Measurements from ENCODE around the gene PPM1M.

Gene PPM1M

DNA sequence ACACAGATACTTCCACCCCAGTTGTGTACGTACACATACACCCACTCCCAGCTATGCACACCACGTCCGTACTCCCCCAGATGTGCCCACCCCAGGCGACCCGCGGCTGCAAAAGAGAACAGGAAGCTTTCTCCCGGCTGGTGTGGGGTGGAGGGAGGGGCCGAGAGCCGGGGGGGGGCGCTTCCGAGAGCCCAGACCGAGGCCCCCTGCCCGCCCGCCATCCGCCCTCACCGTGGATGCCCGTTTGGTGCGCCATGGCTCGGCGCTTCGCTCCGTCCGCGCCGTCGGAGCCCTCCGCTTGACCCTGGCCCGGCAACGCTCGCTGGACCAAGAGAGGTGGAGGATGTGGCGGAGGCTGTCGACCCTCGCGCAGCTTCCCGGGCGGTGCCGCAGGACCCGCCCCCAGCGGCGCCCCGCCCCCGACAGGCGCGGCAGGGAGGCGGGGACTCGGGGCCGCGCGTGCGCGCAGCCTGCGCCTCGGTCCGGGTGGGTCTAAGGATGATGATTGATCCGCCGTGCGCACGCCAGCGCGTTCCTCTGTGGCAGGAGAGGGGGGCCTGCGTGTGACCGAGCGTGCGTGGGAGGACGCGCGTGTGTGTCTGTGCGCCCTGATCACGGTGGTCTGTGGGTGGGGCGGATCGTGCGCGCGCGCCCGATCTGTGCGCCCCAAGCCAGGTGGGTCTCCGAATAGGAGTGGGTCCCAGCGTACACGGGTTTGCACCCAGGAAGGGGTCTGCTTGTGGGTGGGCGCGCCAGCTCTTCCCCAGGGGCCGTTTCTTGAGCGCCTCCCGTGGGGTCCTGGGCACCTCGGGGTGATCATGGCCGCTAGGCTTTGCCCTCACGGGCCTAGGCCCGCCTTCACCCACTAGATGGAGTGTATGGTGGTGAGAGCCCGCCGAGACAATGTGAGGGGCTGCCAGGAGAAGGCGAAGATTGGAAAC lies 6.5 kb upstream of the PPM1M start, which contains the start of gene TWF2:
Gene TWF2 (minus strand): TSS at position 398 of the 941 bp plus-strand sequence. CDS start 142 bp downstream, at position 256.
- Histone ChIP-seq H3K4me3 (ENCODE audit: low read depth, low read length) (peak within 1 kb of the TSS; percentile 95), H3K27ac (ENCODE audit: extremely low read depth, low read depth, low read length) (peak within 1 kb of the TSS; percentile 73; the same call in 1 of the 2 replicates), H3K4me1 (ENCODE audit: control insufficient read depth, insufficient read depth, low read length) (no peaks in the 10 kb centered on the region), H3K36me3 (ENCODE audit: control insufficient read depth in 2 of 2, insufficient read depth in 1 of 2, low read length in 2 of 2) (peaks cover 0 to 12% of the 10 kb centered on the region in 2 experiments; a peak in 1 of 3 replicates), H3K9me3 (ENCODE audit: control insufficient read depth, insufficient read depth, low read depth, low read length) (no peaks in the 10 kb centered on the region)
- CTCF ChIA-PET = interaction anchor here (1.1 to 1.6 kb wide), 5 partner anchors 10 to 100 kb away, joined by 3 to 6 read pairs (median 5); no protein-coding TSS in a partner anchor
- POLR2A ChIA-PET = interaction anchor here (0.5 to 2.6 kb wide), 6 partner anchors 8 to 288 kb away, joined by 3 to 14 read pairs (median 4); partner anchors contain the start of gene WDR82
- no peak for TF ChIP-seq RBAK (tag by site-specific recombination; IDR thresholded peaks at IDR 0.05)
- TF ChIP-seq ZNF426 (tag by site-specific recombination; IDR thresholded peaks at IDR 0.05) = no peak
- TF ChIP-seq ZNF596 (tag by site-specific recombination; IDR thresholded peaks at IDR 0.05) = no peak
- TF ChIP-seq, protein P1, sequence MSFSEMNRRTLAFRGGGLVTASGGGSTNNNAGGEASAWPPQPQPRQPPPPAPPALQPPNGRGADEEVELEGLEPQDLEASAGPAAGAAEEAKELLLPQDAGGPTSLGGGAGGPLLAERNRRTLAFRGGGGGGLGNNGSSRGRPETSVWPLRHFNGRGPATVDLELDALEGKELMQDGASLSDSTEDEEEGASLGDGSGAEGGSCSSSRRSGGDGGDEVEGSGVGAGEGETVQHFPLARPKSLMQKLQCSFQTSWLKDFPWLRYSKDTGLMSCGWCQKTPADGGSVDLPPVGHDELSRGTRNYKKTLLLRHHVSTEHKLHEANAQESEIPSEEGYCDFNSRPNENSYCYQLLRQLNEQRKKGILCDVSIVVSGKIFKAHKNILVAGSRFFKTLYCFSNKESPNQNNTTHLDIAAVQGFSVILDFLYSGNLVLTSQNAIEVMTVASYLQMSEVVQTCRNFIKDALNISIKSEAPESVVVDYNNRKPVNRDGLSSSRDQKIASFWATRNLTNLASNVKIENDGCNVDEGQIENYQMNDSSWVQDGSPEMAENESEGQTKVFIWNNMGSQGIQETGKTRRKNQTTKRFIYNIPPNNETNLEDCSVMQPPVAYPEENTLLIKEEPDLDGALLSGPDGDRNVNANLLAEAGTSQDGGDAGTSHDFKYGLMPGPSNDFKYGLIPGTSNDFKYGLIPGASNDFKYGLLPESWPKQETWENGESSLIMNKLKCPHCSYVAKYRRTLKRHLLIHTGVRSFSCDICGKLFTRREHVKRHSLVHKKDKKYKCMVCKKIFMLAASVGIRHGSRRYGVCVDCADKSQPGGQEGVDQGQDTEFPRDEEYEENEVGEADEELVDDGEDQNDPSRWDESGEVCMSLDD (tag by site-specific recombination; IDR thresholded peaks at IDR 0.05) = peak; percentile 71; the same call in 1 of the 2 replicates
- TF ChIP-seq, protein P2, sequence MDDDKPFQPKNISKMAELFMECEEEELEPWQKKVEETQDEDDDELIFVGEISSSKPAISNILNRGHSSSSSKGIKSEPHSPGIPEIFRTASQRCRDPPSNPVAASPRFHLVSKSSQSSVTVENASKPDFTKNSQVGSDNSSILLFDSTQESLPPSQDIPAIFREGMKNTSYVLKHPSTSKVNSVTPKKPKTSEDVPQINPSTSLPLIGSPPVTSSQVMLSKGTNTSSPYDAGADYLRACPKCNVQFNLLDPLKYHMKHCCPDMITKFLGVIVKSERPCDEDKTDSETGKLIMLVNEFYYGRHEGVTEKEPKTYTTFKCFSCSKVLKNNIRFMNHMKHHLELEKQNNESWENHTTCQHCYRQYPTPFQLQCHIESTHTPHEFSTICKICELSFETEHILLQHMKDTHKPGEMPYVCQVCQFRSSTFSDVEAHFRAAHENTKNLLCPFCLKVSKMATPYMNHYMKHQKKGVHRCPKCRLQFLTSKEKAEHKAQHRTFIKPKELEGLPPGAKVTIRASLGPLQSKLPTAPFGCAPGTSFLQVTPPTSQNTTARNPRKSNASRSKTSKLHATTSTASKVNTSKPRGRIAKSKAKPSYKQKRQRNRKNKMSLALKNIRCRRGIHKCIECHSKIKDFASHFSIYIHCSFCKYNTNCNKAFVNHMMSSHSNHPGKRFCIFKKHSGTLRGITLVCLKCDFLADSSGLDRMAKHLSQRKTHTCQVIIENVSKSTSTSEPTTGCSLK (tag by site-specific recombination; IDR thresholded peaks at IDR 0.05) = no peak
- no peak for TF ChIP-seq ZNF248 (tag by site-specific recombination; IDR thresholded peaks at IDR 0.05)
- TF ChIP-seq ZNF121 (tag by site-specific recombination; IDR thresholded peaks at IDR 0.05) = no peak
- TF ChIP-seq ZNF514 (tag by site-specific recombination; IDR thresholded peaks at IDR 0.05) = no peak
- peak; percentile 72 for TF ChIP-seq EGR2 (tag by site-specific recombination; IDR thresholded peaks at IDR 0.05; ENCODE audit: low read depth)
- peak; percentile 63; the same call in 1 of the 2 replicates for TF ChIP-seq ZBTB7A (tag by site-specific recombination; IDR thresholded peaks at IDR 0.05; ENCODE audit: low read depth)
- no peak for TF ChIP-seq ZNF623 (tag by site-specific recombination; IDR thresholded peaks at IDR 0.05)
- peak; percentile 45; the same call in 1 of the 2 replicates for TF ChIP-seq ZNF341 (tag by site-specific recombination; IDR thresholded peaks at IDR 0.05; ENCODE audit: low read depth)
- TF ChIP-seq ZFP3 (tag by site-specific recombination; IDR thresholded peaks at IDR 0.05; ENCODE audit: low read depth) = no peak
- TF ChIP-seq ZBTB8A (tag by site-specific recombination; IDR thresholded peaks at IDR 0.05) = peak; percentile 48; the same call in 1 of the 2 replicates
- TF ChIP-seq ZNF777 (tag by site-specific recombination; IDR thresholded peaks at IDR 0.05; ENCODE audit: borderline replicate concordance) = no peak
- TF ChIP-seq ZNF394 (tag by site-specific recombination; IDR thresholded peaks at IDR 0.05; ENCODE audit: borderline replicate concordance) = no peak
- TF ChIP-seq ZNF423 (tag by site-specific recombination; IDR thresholded peaks at IDR 0.05) = peak; percentile 97
- TF ChIP-seq, protein P3, sequence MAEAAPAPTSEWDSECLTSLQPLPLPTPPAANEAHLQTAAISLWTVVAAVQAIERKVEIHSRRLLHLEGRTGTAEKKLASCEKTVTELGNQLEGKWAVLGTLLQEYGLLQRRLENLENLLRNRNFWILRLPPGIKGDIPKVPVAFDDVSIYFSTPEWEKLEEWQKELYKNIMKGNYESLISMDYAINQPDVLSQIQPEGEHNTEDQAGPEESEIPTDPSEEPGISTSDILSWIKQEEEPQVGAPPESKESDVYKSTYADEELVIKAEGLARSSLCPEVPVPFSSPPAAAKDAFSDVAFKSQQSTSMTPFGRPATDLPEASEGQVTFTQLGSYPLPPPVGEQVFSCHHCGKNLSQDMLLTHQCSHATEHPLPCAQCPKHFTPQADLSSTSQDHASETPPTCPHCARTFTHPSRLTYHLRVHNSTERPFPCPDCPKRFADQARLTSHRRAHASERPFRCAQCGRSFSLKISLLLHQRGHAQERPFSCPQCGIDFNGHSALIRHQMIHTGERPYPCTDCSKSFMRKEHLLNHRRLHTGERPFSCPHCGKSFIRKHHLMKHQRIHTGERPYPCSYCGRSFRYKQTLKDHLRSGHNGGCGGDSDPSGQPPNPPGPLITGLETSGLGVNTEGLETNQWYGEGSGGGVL (tag by site-specific recombination; IDR thresholded peaks at IDR 0.05) = peak; percentile 78
- peak; percentile 98 for TF ChIP-seq ZBTB20 (tag by site-specific recombination; IDR thresholded peaks at IDR 0.05)
- no peak for TF ChIP-seq ZNF510 (tag by site-specific recombination; IDR thresholded peaks at IDR 0.05; ENCODE audit: insufficient replicate concordance)
- no peak; the same call in 1 of the 2 replicates for TF ChIP-seq ZEB2 (tag by site-specific recombination; IDR thresholded peaks at IDR 0.05)
- peak; percentile 86 for TF ChIP-seq GLIS2 (tag by site-specific recombination; IDR thresholded peaks at IDR 0.05)
- TF ChIP-seq, protein P4, sequence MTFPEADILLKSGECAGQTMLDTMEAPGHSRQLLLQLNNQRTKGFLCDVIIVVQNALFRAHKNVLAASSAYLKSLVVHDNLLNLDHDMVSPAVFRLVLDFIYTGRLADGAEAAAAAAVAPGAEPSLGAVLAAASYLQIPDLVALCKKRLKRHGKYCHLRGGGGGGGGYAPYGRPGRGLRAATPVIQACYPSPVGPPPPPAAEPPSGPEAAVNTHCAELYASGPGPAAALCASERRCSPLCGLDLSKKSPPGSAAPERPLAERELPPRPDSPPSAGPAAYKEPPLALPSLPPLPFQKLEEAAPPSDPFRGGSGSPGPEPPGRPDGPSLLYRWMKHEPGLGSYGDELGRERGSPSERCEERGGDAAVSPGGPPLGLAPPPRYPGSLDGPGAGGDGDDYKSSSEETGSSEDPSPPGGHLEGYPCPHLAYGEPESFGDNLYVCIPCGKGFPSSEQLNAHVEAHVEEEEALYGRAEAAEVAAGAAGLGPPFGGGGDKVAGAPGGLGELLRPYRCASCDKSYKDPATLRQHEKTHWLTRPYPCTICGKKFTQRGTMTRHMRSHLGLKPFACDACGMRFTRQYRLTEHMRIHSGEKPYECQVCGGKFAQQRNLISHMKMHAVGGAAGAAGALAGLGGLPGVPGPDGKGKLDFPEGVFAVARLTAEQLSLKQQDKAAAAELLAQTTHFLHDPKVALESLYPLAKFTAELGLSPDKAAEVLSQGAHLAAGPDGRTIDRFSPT (tag by site-specific recombination; IDR thresholded peaks at IDR 0.05) = peak; percentile 59
- no peak for TF ChIP-seq ZNF621 (tag by site-specific recombination; IDR thresholded peaks at IDR 0.05)
- TF ChIP-seq, protein P5, sequence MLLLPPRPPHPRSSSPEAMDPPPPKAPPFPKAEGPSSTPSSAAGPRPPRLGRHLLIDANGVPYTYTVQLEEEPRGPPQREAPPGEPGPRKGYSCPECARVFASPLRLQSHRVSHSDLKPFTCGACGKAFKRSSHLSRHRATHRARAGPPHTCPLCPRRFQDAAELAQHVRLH (tag by site-specific recombination; IDR thresholded peaks at IDR 0.05) = no peak
- TF ChIP-seq ZNF626 (tag by site-specific recombination; IDR thresholded peaks at IDR 0.05) = no peak

All from HEK293 (cell line).